Activated T-cell treated with anti-CD3 and anti-CD28 coated beads, Interleukin-2, amount 50 U/mL, for 24 hours (primary cell): ENCODE data around the gene DPP3.

Source experiments
- DNase-seq: peaks from one replicate; pipeline ENCODE4 v3.0.0-alpha.2; 2020
- H3K27ac Mint-ChIP-seq: 2 replicates; pipeline ENCODE4 v1.8.0; 2020; ENCODE audit warnings: mild to moderate bottlenecking, mixed read lengths
- H3K27me3 Mint-ChIP-seq: 2 replicates; pipeline ENCODE4 v1.8.0; 2020; ENCODE audit warnings: mixed read lengths
- H3K36me3 Mint-ChIP-seq: 2 replicates; pipeline ENCODE4 v1.8.0; 2020; ENCODE audit warnings: low read depth, mixed read lengths
- H3K4me1 Mint-ChIP-seq: 2 replicates; pipeline ENCODE4 v1.8.0; 2020; ENCODE audit warnings: low read depth, mixed read lengths
- H3K4me3 Mint-ChIP-seq: 2 replicates; pipeline ENCODE4 v1.8.0; 2020; ENCODE audit warnings: mild to moderate bottlenecking, moderate library complexity, mixed read lengths
- H3K9me3 Mint-ChIP-seq: 2 replicates; pipeline ENCODE4 v1.8.0; 2020; ENCODE audit warnings: mixed read lengths

Gene DPP3

DNA sequence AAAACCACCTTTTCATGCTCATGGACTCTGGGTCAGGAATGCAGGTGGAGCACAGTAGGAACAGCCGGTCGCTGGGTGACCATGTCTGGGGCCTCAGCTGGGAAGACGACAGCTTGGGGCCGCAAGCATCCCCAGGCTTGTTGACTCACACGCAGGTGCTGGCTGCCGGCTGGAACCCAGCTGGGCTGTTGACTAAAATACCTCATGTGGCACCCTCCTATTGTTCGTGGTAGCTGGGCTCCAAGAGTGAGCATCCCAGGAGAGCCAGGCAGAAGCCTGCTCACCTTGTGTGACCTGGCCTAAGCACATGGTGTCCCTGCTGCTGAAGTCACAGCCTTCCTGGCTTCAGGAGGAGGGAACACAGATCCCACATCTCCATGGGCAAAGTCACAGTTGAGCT, 9.4 kb downstream of the DPP3 start:
- Mint-ChIP-seq H3K27me3 (no peaks in the 10 kb centered on the region), H3K27ac (no peak overlapping the region), H3K4me1 (peaks cover 3% of the 10 kb centered on the region), H3K36me3 (peaks cover 91% of the 10 kb centered on the region), H3K9me3 (no peaks in the 10 kb centered on the region), H3K4me3 (no peak overlapping the region)
- no peak for DNase-seq

DNA sequence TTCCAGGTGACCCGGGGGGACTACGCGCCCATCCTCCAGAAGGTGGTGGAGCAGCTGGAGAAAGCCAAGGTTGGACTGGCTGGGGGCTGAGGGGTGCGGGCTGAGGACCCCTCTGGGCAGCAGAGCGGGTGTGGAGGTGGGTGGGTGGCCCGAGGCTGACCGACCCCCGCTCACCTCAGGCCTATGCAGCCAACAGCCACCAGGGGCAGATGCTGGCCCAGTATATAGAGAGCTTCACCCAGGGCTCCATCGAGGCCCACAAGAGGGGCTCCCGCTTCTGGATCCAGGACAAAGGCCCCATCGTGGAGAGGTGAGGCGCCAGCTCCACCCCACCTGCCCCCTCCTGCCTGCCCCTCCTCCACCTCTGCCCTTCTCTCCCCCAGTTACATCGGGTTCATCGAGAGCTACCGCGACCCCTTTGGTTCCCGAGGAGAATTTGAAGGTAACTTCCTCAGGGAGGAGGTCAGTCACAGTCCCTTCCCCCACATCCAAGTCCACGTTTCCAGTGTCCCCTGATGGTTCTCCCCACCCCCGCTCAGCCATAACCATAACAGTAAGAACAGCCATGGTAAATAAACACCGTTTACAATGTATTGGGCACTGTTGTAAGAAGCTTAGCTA, 11.2 kb downstream of the DPP3 start:
- Mint-ChIP-seq H3K9me3 (no peaks in the 10 kb centered on the region), H3K4me1 (no peaks in the 10 kb centered on the region)

GRCh38 chr11:66492161-66492865, 12.1 kb downstream of the DPP3 start:
- no peaks in the 10 kb centered on the region for H3K9me3 Mint-ChIP-seq
- no peak overlapping the region for H3K4me3 Mint-ChIP-seq
- peaks cover 89% of the 10 kb centered on the region for H3K36me3 Mint-ChIP-seq
- H3K4me1 Mint-ChIP-seq, result no peaks in the 10 kb centered on the region
- DNase-seq, result no peak
- H3K27me3 Mint-ChIP-seq, result no peaks in the 10 kb centered on the region
- no peak overlapping the region for H3K27ac Mint-ChIP-seq

More for the DNA sequence above, 11.2 kb downstream of the DPP3 start:
- DNase-seq, result no peak
- no peaks in the 10 kb centered on the region for H3K27me3 Mint-ChIP-seq
- H3K36me3 Mint-ChIP-seq, result peaks cover 89% of the 10 kb centered on the region
- H3K4me3 Mint-ChIP-seq, result no peak overlapping the region
- no peak overlapping the region for H3K27ac Mint-ChIP-seq

DNA sequence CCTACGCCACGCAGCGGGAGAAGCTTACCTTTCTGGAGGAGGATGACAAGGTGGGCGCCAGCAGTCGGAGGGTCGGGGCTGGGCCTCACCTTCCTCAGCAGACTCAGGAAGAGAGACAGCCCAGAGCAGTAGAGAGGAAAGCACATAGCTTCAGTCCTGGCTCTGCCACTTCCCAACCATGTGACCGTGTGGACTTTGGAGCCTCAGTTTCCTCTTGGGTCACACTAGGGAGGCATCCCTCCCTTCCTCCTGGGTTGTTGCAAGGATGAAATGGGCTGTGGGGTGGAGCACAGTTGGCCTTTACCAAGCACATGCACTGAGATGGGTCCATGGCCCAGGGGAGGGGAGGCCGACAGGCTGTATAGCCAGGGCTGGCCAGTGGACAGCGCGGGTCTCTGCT, 12.9 kb downstream of the DPP3 start:
- H3K27me3 Mint-ChIP-seq, result no peaks in the 10 kb centered on the region
- DNase-seq, result no peak

DNA sequence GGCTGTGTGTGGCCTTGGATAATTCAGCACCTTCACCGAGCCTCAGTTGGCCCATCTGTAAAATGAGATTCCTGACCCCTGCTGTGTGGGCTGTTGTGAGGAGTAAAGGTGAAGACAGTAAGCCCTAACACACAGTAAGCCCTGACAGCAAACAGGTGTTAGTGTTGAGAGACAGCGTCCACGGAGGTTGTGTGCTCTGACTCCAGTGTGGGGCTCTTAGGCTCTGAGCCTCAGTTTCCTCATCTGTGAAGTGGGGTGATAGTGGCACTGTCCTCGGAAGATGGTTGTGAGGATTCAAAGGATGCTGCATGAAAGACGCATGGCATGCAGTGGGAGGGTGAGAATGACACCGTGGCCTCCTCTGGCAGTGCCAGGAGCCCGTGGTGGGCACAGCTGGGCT, 14.2 kb downstream of the DPP3 start:
- no peak for DNase-seq
- H3K4me3 Mint-ChIP-seq, result no peak overlapping the region
- no peak overlapping the region for H3K27ac Mint-ChIP-seq
- H3K9me3 Mint-ChIP-seq, result no peaks in the 10 kb centered on the region
- H3K4me1 Mint-ChIP-seq, result no peaks in the 10 kb centered on the region
- H3K27me3 Mint-ChIP-seq, result no peaks in the 10 kb centered on the region
- H3K36me3 Mint-ChIP-seq, result peaks cover 86% of the 10 kb centered on the region

More for the DNA sequence above, 12.9 kb downstream of the DPP3 start:
- no peaks in the 10 kb centered on the region for H3K4me1 Mint-ChIP-seq
- peaks cover 84% of the 10 kb centered on the region for H3K36me3 Mint-ChIP-seq
- no peak overlapping the region for H3K4me3 Mint-ChIP-seq
- no peaks in the 10 kb centered on the region for H3K9me3 Mint-ChIP-seq
- no peak overlapping the region for H3K27ac Mint-ChIP-seq

- Mint-ChIP-seq H3K4me1 (no peaks in the 10 kb centered on the region), H3K27ac (no peak overlapping the region), H3K9me3 (no peaks in the 10 kb centered on the region), H3K27me3 (no peaks in the 10 kb centered on the region), H3K36me3 (peaks cover 86% of the 10 kb centered on the region), H3K4me3 (no peak overlapping the region)
- no peak for DNase-seq
Observed at GRCh38 chr11:66494935-66495334, 14.7 kb downstream of the DPP3 start.

- Mint-ChIP-seq H3K4me1 (no peaks in the 10 kb centered on the region), H3K27me3 (no peaks in the 10 kb centered on the region), H3K4me3 (no peak overlapping the region), H3K9me3 (no peaks in the 10 kb centered on the region), H3K27ac (no peak overlapping the region), H3K36me3 (peaks cover 89% of the 10 kb centered on the region)
- no peak for DNase-seq
Observed at GRCh38 chr11:66495401-66495854, 15.2 kb downstream of the DPP3 start.

GRCh38 chr11:66497206-66497605, 17.0 kb downstream of the DPP3 start:
- H3K36me3 Mint-ChIP-seq, result peaks cover 88% of the 10 kb centered on the region
- no peaks in the 10 kb centered on the region for H3K4me1 Mint-ChIP-seq
- H3K9me3 Mint-ChIP-seq, result no peaks in the 10 kb centered on the region
- H3K27ac Mint-ChIP-seq, result no peak overlapping the region
- no peak overlapping the region for H3K4me3 Mint-ChIP-seq
- DNase-seq, result no peak
- H3K27me3 Mint-ChIP-seq, result no peaks in the 10 kb centered on the region

DNA sequence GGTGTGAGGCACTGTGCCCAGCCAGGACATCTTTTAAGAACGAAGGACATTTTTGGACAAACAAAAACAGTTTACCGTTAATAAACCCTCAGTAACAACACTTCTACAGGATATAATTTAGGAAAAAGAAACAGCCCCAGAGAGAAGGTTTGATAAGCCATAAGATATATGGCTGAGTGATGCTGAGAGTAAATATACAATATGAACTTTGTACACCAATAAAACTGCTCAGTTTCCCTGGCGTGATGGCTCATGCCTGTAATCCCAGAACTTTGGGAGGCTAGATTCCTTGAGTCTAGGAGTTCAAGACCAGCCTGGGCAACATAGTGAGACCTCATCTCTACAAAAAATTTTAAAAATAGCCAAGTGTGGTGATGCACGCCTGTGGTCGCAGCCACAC, 18.3 kb downstream of the DPP3 start:
- Mint-ChIP-seq H3K27me3 (no peaks in the 10 kb centered on the region), H3K36me3 (peaks cover 80% of the 10 kb centered on the region), H3K27ac (no peak overlapping the region), H3K9me3 (no peaks in the 10 kb centered on the region), H3K4me1 (no peaks in the 10 kb centered on the region), H3K4me3 (no peak overlapping the region)
- DNase-seq, result no peak

DNA sequence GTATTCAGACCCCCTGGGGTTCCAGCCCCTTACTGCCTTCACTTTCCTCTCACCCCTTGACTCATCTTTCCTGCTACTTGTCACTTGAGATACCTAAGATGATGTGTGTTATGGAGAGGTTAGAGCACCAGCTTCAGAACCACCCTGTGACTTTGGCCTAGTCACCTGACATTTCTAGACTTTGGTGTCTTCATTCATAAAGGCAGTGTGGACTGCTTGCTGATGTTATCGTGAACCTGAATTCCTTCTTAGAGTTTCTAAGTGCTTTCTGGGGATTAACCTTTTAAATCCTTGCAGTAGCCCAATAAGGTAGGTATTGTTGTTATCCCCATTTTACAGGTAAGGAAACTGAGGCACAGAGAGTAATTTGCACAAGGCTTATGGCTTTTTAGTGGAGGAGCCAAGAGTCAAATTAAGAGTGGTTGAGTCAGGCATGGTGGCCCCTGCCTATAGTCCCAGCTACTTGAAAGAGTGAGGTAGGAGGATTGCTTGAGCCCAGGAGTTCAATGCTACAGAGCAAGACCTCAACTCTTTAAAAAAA, 25.1 kb downstream of the DPP3 start:
- no peak for DNase-seq
- H3K4me3 Mint-ChIP-seq, result no peak overlapping the region
- H3K9me3 Mint-ChIP-seq, result no peaks in the 10 kb centered on the region
- no peak overlapping the region for H3K27ac Mint-ChIP-seq
- H3K36me3 Mint-ChIP-seq, result peaks cover 70% of the 10 kb centered on the region
- H3K27me3 Mint-ChIP-seq, result no peaks in the 10 kb centered on the region
- peaks cover 9% of the 10 kb centered on the region for H3K4me1 Mint-ChIP-seq

GRCh38 chr11:66509131-66509561, 28.9 kb downstream of the DPP3 start:
- H3K36me3 Mint-ChIP-seq, result peaks cover 67% of the 10 kb centered on the region
- H3K27ac Mint-ChIP-seq, result no peak overlapping the region
- DNase-seq, result no peak
- no peak overlapping the region for H3K4me3 Mint-ChIP-seq
- H3K4me1 Mint-ChIP-seq, result peaks cover 22% of the 10 kb centered on the region
- no peaks in the 10 kb centered on the region for H3K9me3 Mint-ChIP-seq
- no peaks in the 10 kb centered on the region for H3K27me3 Mint-ChIP-seq

DNA sequence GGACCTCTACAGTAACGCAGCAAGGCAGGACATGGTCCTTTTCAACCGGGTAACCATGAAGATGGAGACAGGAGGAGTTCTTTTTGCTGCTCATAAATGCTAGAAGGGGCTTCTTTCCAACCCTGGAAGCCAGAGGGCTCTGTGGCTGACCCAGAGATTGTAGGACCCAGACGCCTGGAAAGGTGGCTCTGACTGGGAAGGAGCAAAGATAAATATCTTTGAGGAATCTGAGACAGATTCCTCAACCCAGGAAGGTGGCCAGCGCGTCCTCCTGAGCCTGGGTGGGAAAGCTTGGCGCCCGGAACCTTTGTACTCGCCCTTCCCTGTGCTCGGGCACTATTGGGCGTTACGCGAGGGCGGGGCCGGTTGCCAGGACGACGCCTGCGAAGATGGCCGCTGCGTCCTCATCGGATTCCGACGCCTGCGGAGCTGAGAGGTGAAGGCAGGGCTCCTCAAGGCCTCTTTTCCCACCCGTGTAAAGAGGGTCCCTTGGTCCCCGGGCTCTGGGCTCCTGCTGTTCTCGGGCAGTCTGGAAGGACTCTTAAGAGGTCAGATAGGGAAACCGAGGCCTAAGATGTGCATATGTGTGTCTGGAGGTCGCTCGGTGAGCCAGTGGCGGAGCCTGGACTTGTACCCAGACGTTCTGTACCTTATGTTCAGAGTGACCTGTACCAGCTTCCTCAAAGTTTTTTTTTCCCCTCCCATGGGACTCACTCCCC, 30.2 kb downstream of the DPP3 start, which contains the start of gene BBS1:
Gene BBS1, plus strand, starts transcription at position 365 of the 719 bp plus-strand sequence. Its CDS starts 25 bp downstream, at position 390.
- peak within 1 kb of the TSS; percentile 77 for H3K27ac Mint-ChIP-seq
- H3K36me3 Mint-ChIP-seq, result peaks cover 66% of the 10 kb centered on the region
- H3K4me1 Mint-ChIP-seq, result peaks cover 22% of the 10 kb centered on the region
- DNase-seq, result peak; percentile 90
- H3K27me3 Mint-ChIP-seq, result no peaks in the 10 kb centered on the region
- H3K9me3 Mint-ChIP-seq, result no peaks in the 10 kb centered on the region
- H3K4me3 Mint-ChIP-seq, result peak within 1 kb of the TSS; percentile 95

GRCh38 chr11:66510990-66511339, 30.7 kb downstream of the DPP3 start:
- Mint-ChIP-seq H3K4me1 (peaks cover 22% of the 10 kb centered on the region), H3K27ac (peak overlapping the region; percentile 77), H3K36me3 (peaks cover 68% of the 10 kb centered on the region), H3K9me3 (no peaks in the 10 kb centered on the region), H3K4me3 (peak overlapping the region; percentile 95), H3K27me3 (no peaks in the 10 kb centered on the region)
- no peak for DNase-seq

- H3K4me1 Mint-ChIP-seq, result no peaks in the 10 kb centered on the region
- no peaks in the 10 kb centered on the region for H3K27me3 Mint-ChIP-seq
- H3K36me3 Mint-ChIP-seq, result peaks cover 61% of the 10 kb centered on the region
- no peak overlapping the region for H3K4me3 Mint-ChIP-seq
- H3K9me3 Mint-ChIP-seq, result no peaks in the 10 kb centered on the region
- no peak for DNase-seq
- no peak overlapping the region for H3K27ac Mint-ChIP-seq
Observed at GRCh38 chr11:66523611-66524010, 43.4 kb downstream of the DPP3 start.
